ENCODE results near the gene ATIC. TPM values are rescaled to one million over a fixed set of nuclear protein-coding genes. Genes with fewer than 3 reads are reported as not detected.

ATIC gene
- polyA plus RNA-seq, 3 donors: 20.8 to 32.3 (median 21.6) TPM

DNA sequence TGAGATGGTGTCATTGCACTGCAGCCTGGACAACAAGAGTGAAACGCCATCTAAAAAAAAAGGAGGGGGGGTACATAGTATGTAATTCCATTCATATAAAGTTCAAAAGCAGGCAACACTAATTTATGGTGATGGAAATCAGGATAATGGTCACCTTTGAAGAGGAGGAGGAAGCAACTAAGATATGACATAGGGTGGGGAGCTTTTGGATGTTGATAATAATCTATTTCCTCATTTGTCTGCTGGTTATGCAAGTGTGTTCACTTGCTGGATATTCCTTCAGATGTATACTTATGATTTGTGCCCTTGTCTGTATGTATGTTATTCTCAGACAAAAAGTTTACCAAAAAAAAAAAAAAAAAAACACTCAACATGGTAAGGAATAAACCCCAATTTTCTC lies 28.6 kb upstream of the ATIC start:
- H3K36me3 ChIP-seq (replicated peaks in 1 of 2; ENCODE audit: control insufficient read depth in 1 of 2, insufficient read depth in 2 of 2, low read length in 2 of 2): no peaks in the 10 kb centered on the region
- peaks cover 0 to 7% (median 2%) of the 10 kb centered on the region in 7 donors for H3K9me3 Mint-ChIP-seq
- intact Hi-C loops (cut with micrococcal nuclease): no loop called here
- no peaks in the 10 kb centered on the region for H4K20me1 ChIP-seq (ENCODE audit: insufficient read depth, low read length)
- no CpG with 5 or more reads among the region's 1 CpG for WGBS (ENCODE audit: insufficient coverage)
- no peaks in the 10 kb centered on the region for H3K4me1 ChIP-seq (ENCODE audit: control insufficient read depth in 1 of 2, insufficient read depth in 2 of 2, low read length in 2 of 2)
- no peaks in the 10 kb centered on the region for H3K79me2 ChIP-seq (ENCODE audit: insufficient read depth, low read length)
- H3K4me3 ChIP-seq (replicated peaks in 1 of 3; ENCODE audit: low read depth in 2 of 3, low read length in 3 of 3): no peak overlapping the region
- H3K27ac Mint-ChIP-seq: no peak overlapping the region
- no peak overlapping the region for H3K27ac ChIP-seq (ENCODE audit: low read depth in 1 of 2, low read length in 2 of 2)
- H3K4me3 Mint-ChIP-seq: no peak overlapping the region
- TF ChIP-seq CTCF (IDR thresholded peaks at IDR 0.05): no peak
- no peaks in the 10 kb centered on the region for H3K36me3 Mint-ChIP-seq
- H3K9ac ChIP-seq (ENCODE audit: insufficient read depth, low read length, poor library complexity, severe bottlenecking): no peak overlapping the region
- H3K9me3 ChIP-seq (replicated peaks in 1 of 2; ENCODE audit: control insufficient read depth in 1 of 2, insufficient read depth in 1 of 2, low read length in 2 of 2): no peaks in the 10 kb centered on the region
- no peak overlapping the region for H2AFZ ChIP-seq (ENCODE audit: insufficient read depth, low read depth, low read length, poor library complexity, severe bottlenecking)
- no peaks in the 10 kb centered on the region for H3K4me1 Mint-ChIP-seq
- peaks cover 0 to 4% (median 3%) of the 10 kb centered on the region in 3 donors for H3K27me3 Mint-ChIP-seq (ENCODE audit: low read depth in 3 of 3)
- no peak for DNase-seq
- no peaks in the 10 kb centered on the region for H3K27me3 ChIP-seq (ENCODE audit: control insufficient read depth in 2 of 2, insufficient read depth in 2 of 2, low read length in 2 of 2)
- no peak overlapping the region for H3K4me2 ChIP-seq (replicated peaks; ENCODE audit: extremely low read depth, low read length, poor library complexity, severe bottlenecking)

DNA sequence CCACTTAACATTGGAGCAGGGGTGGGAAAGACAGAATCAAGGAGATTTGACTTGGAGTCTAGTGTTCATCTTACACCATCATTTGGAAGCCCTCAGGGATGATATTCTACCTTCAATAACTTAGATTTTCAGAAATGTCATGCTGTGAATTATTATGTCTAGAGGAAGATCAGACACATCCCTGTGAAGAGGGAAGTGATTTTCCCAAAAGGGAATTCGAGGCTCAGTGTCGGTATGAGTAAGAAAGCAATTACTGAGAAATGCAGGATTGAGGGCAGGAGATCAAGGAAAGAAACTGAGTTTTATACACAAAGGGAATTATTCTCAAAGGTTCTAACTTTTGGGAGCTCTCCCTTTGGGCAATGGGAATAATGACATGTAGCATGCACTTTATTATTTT lies 25.6 kb upstream of the ATIC start:
- H3K9me3 Mint-ChIP-seq: no peaks in the 10 kb centered on the region
- intact Hi-C loops (cut with micrococcal nuclease): no loop called here
- Histone ChIP-seq H2AFZ (ENCODE audit: insufficient read depth, low read depth, low read length, poor library complexity, severe bottlenecking) (no peak overlapping the region), H3K4me3 (replicated peaks in 1 of 3; ENCODE audit: low read depth in 2 of 3, low read length in 3 of 3) (no peak overlapping the region), H3K79me2 (ENCODE audit: insufficient read depth, low read length) (no peaks in the 10 kb centered on the region), H3K27ac (ENCODE audit: low read depth in 1 of 2, low read length in 2 of 2) (no peak overlapping the region), H3K4me1 (ENCODE audit: control insufficient read depth in 1 of 2, insufficient read depth in 2 of 2, low read length in 2 of 2) (no peaks in the 10 kb centered on the region), H3K27me3 (ENCODE audit: control insufficient read depth in 2 of 2, insufficient read depth in 2 of 2, low read length in 2 of 2) (no peaks in the 10 kb centered on the region), H3K36me3 (replicated peaks in 1 of 2; ENCODE audit: control insufficient read depth in 1 of 2, insufficient read depth in 2 of 2, low read length in 2 of 2) (no peaks in the 10 kb centered on the region), H4K20me1 (ENCODE audit: insufficient read depth, low read length) (no peaks in the 10 kb centered on the region), H3K4me2 (replicated peaks; ENCODE audit: extremely low read depth, low read length, poor library complexity, severe bottlenecking) (no peak overlapping the region), H3K9ac (ENCODE audit: insufficient read depth, low read length, poor library complexity, severe bottlenecking) (no peak overlapping the region), H3K9me3 (replicated peaks in 1 of 2; ENCODE audit: control insufficient read depth in 1 of 2, insufficient read depth in 1 of 2, low read length in 2 of 2) (no peaks in the 10 kb centered on the region)
- no peak for TF ChIP-seq CTCF (IDR thresholded peaks at IDR 0.05)
- no peaks in the 10 kb centered on the region for H3K4me1 Mint-ChIP-seq
- H3K27ac Mint-ChIP-seq: no peak overlapping the region
- no peak overlapping the region for H3K4me3 Mint-ChIP-seq
- no peaks in the 10 kb centered on the region for H3K36me3 Mint-ChIP-seq
- WGBS (ENCODE audit: insufficient coverage): 92% methylated on average over 2 of the region's 2 CpGs
- DNase-seq: no peak
- H3K27me3 Mint-ChIP-seq (ENCODE audit: low read depth in 3 of 3): peaks cover 0 to 4% (median 3%) of the 10 kb centered on the region in 3 donors
